ENCODE results near the gene KANK2. TPM values are rescaled to one million over a fixed set of nuclear protein-coding genes. Genes with fewer than 3 reads are reported as not detected.

Gene KANK2
- total and polyA plus RNA-seq, 2 of the 8 experiments (the other 6 are each of a cell fraction or from before 2014, with no cell fraction given) = 25.2 to 42.3 TPM

DNA sequence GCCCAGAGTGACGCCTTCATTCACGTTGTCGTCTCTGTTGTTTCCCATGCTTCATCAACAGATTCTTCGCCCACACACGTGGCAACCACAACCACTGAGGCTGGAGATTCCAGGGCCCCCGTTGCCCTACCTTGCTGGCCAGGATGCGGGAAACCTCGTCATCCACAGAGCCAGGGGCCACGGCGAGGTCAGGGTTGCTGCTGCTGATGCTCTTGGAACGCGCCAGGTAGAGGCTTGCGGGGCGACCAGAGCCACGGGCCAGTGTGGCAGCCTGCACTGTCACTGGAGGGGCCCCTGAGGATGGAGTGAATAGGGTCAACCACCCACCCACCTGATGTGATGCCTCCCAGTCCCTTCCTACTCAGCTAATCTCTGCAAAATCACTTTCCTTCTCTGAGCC, 35.7 kb upstream of the KANK2 start (continued):
- TF ChIP-seq GTF2F1 (IDR thresholded peaks at IDR 0.05; ENCODE audit: borderline replicate concordance, low read depth, low read length) = no peak
- TF ChIP-seq TAF7 (optimal IDR thresholded peaks at IDR 0.05; ENCODE audit: borderline replicate concordance, low read depth, low read length) = no peak
- no peak for TF ChIP-seq CBX5 (IDR thresholded peaks at IDR 0.05; ENCODE audit: low read depth, low read length)

Data from H1 (cell line).